HEK293 (cell line): Measurements from ENCODE around the gene CASZ1.
A peak's percentile ranks its signal among the peaks of the same experiment; 100 is the strongest.

Source experiments
- CTCF ChIA-PET: fragments of 350-600 bp; formaldehyde crosslinking; extraction: SDS; loops from one replicate; lab custom pipeline; 2021; ENCODE audit warnings: antibody characterized with exemption; lab: Yijun Ruan, JAX
- POLR2A ChIA-PET: fragments of 300-600 bp; formaldehyde crosslinking; extraction: SDS; loops from one replicate; lab custom pipeline; 2020; ENCODE audit warnings: antibody characterized with exemption, inconsistent platforms; lab: Yijun Ruan, JAX
- H3K27ac ChIP-seq: fragments of 200-500 bp; sonication (Bioruptor generic); 2 replicates; pipeline ENCODE4 v1.5.1; 2014; ENCODE audit warnings: low read depth, low read length, control low read depth, inconsistent platforms; ENCODE audit errors: extremely low read depth
- H3K36me3 ChIP-seq, 2 experiments: fragments of 200-500 bp in 1 of 2; sonication (Bioruptor generic) in 1 of 2; 1 replicate in 1 of 2; 2 replicates in 1 of 2; pipeline ENCODE4 v1.5.1; 2014 to 2017; ENCODE audit warnings: inconsistent platforms in 2 of 2, low read length in 2 of 2; ENCODE audit not compliant: control insufficient read depth in 2 of 2, insufficient read depth in 1 of 2
- H3K4me1 ChIP-seq: fragments of 200-500 bp; sonication (Bioruptor generic); 2 replicates; pipeline ENCODE4 v1.5.1; 2014; ENCODE audit warnings: mild to moderate bottlenecking, low read length, inconsistent platforms; ENCODE audit not compliant: control insufficient read depth, insufficient read depth
- H3K4me3 ChIP-seq: 2 replicates; pipeline ENCODE4 v1.5.1; 2011; ENCODE audit warnings: low read depth, mild to moderate bottlenecking, control low read depth, low read length, moderate library complexity
- H3K9me3 ChIP-seq: fragments of 200-500 bp; sonication (Bioruptor generic); 2 replicates; pipeline ENCODE4 v1.5.1; 2014; ENCODE audit warnings: low read depth, low read length, inconsistent platforms; ENCODE audit not compliant: control insufficient read depth, insufficient read depth
- EGR2 ChIP-seq: fragments of 450-650 bp; formaldehyde crosslinking; IDR thresholded peaks from 2 replicates; pipeline ENCODE4 v1.5.1; 2016; ENCODE audit warnings: low read depth, missing biosample characterization, missing genetic modification characterization
- GLI4 ChIP-seq: fragments of 450-650 bp; formaldehyde crosslinking; IDR thresholded peaks from 2 replicates; pipeline ENCODE4 v1.5.1; 2016; ENCODE audit warnings: missing biosample characterization, missing genetic modification characterization
- PRDM10 ChIP-seq: fragments of 450-650 bp; formaldehyde crosslinking; IDR thresholded peaks from 2 replicates; pipeline ENCODE4 v1.5.1; 2016; ENCODE audit warnings: missing biosample characterization, missing genetic modification characterization
- TSHZ1 ChIP-seq: fragments of 450-650 bp; formaldehyde crosslinking; IDR thresholded peaks from 2 replicates; pipeline ENCODE4 v1.5.1; 2016; ENCODE audit warnings: missing biosample characterization, missing genetic modification characterization, borderline replicate concordance
- ZFHX2 ChIP-seq: fragments of 450-650 bp; formaldehyde crosslinking; conservative IDR thresholded peaks from 2 replicates; pipeline ENCODE4 v1.5.1; 2016; ENCODE audit warnings: missing biosample characterization, missing genetic modification characterization
- ZFP41 ChIP-seq: fragments of 450-650 bp; formaldehyde crosslinking; IDR thresholded peaks from 2 replicates; pipeline ENCODE4 v1.5.1; 2016; ENCODE audit warnings: missing biosample characterization, missing genetic modification characterization, borderline replicate concordance
- ZNF16 ChIP-seq: fragments of 450-650 bp; formaldehyde crosslinking; IDR thresholded peaks from 2 replicates; pipeline ENCODE4 v1.5.1; 2016; ENCODE audit warnings: low read depth, missing biosample characterization, missing genetic modification characterization
- ZNF341 ChIP-seq: fragments of 450-650 bp; formaldehyde crosslinking; IDR thresholded peaks from 2 replicates; pipeline ENCODE4; 2016; ENCODE audit warnings: low read depth, missing biosample characterization, missing genetic modification characterization
- ZNF433 ChIP-seq: fragments of 450-650 bp; formaldehyde crosslinking; IDR thresholded peaks from 2 replicates; pipeline ENCODE4 v1.5.1; 2016; ENCODE audit warnings: missing biosample characterization, missing genetic modification characterization, low read depth
- ZNF514 ChIP-seq: fragments of 450-650 bp; formaldehyde crosslinking; IDR thresholded peaks from 2 replicates; pipeline ENCODE4 v1.5.1; 2016; ENCODE audit warnings: missing biosample characterization, missing genetic modification characterization
- ZNF626 ChIP-seq: fragments of 450-650 bp; sonication (Bioruptor Pico); formaldehyde crosslinking; IDR thresholded peaks from 2 replicates; pipeline ENCODE4 v1.5.1; 2018; ENCODE audit warnings: missing biosample characterization, missing genetic modification characterization, inconsistent platforms
- ZNF768 ChIP-seq: fragments of 450-650 bp; formaldehyde crosslinking; IDR thresholded peaks from 2 replicates; pipeline ENCODE4 v1.5.1; 2018; ENCODE audit warnings: missing biosample characterization, mild to moderate bottlenecking, missing genetic modification characterization
- TF ChIP-seq, protein P1 (sequence below): fragments of 450-650 bp; formaldehyde crosslinking; IDR thresholded peaks from 2 replicates; pipeline ENCODE4 v1.5.1; 2016; ENCODE audit warnings: missing biosample characterization, missing genetic modification characterization
- TF ChIP-seq, protein P2 (sequence below): fragments of 450-650 bp; formaldehyde crosslinking; conservative IDR thresholded peaks from 2 replicates; pipeline ENCODE4 v1.5.1; 2016; ENCODE audit warnings: low read depth, missing biosample characterization, missing genetic modification characterization

The CASZ1 gene

DNA sequence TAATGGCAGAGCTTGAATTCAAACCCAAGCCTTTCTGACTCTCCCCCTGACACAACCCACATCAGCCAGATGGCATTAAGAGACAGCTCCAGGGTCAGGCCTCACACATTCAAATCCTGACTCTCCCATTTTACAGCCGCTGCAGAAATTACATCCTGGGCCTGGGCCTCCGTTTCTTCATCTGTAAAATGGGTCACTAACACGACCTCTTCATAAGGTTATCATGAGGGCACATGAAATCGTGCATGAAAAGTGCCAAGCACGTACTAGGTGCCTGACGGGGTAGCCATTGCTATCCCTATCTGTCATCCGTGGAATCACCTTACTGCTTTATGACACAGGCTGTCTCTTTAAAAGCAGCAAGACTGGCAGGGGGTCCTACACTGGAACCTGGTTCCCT is 19.8 kb upstream of the CASZ1 start:
- POLR2A ChIA-PET, result no interaction called here
- H3K4me3 ChIP-seq, result no peak overlapping the region
- CTCF ChIA-PET, result no interaction called here

GRCh38 chr1:10815858-10816195 is 19.4 kb upstream of the CASZ1 start:
- TF ChIP-seq ZNF16 (tag by site-specific recombination) (no peak), ZFHX2 (tag by site-specific recombination) (0 out of 2 replicates have a peak, but pooled peaks have one; percentile 2)
- TF ChIP-seq, protein P1, sequence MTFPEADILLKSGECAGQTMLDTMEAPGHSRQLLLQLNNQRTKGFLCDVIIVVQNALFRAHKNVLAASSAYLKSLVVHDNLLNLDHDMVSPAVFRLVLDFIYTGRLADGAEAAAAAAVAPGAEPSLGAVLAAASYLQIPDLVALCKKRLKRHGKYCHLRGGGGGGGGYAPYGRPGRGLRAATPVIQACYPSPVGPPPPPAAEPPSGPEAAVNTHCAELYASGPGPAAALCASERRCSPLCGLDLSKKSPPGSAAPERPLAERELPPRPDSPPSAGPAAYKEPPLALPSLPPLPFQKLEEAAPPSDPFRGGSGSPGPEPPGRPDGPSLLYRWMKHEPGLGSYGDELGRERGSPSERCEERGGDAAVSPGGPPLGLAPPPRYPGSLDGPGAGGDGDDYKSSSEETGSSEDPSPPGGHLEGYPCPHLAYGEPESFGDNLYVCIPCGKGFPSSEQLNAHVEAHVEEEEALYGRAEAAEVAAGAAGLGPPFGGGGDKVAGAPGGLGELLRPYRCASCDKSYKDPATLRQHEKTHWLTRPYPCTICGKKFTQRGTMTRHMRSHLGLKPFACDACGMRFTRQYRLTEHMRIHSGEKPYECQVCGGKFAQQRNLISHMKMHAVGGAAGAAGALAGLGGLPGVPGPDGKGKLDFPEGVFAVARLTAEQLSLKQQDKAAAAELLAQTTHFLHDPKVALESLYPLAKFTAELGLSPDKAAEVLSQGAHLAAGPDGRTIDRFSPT (tag by site-specific recombination), result 0 out of 2 replicates have a peak, but pooled peaks have one; percentile 27
- POLR2A ChIA-PET, result no interaction called here
- no peak overlapping the region for H3K27ac ChIP-seq
- H3K4me1 ChIP-seq, result no peaks in the 10 kb centered on the region
- no peak overlapping the region for H3K4me3 ChIP-seq
- CTCF ChIA-PET, result no interaction called here
- H3K36me3 ChIP-seq, result no peaks in the 10 kb centered on the region
- no peaks in the 10 kb centered on the region for H3K9me3 ChIP-seq

More for the DNA sequence above, 19.8 kb upstream of the CASZ1 start:
- no peak for TF ChIP-seq ZNF433 (tag by site-specific recombination)
- TF ChIP-seq ZFP41 (tag by site-specific recombination), result no peak
- no peaks in the 10 kb centered on the region for H3K36me3 ChIP-seq
- no peak overlapping the region for H3K27ac ChIP-seq
- no peaks in the 10 kb centered on the region for H3K9me3 ChIP-seq
- H3K4me1 ChIP-seq, result no peaks in the 10 kb centered on the region

DNA sequence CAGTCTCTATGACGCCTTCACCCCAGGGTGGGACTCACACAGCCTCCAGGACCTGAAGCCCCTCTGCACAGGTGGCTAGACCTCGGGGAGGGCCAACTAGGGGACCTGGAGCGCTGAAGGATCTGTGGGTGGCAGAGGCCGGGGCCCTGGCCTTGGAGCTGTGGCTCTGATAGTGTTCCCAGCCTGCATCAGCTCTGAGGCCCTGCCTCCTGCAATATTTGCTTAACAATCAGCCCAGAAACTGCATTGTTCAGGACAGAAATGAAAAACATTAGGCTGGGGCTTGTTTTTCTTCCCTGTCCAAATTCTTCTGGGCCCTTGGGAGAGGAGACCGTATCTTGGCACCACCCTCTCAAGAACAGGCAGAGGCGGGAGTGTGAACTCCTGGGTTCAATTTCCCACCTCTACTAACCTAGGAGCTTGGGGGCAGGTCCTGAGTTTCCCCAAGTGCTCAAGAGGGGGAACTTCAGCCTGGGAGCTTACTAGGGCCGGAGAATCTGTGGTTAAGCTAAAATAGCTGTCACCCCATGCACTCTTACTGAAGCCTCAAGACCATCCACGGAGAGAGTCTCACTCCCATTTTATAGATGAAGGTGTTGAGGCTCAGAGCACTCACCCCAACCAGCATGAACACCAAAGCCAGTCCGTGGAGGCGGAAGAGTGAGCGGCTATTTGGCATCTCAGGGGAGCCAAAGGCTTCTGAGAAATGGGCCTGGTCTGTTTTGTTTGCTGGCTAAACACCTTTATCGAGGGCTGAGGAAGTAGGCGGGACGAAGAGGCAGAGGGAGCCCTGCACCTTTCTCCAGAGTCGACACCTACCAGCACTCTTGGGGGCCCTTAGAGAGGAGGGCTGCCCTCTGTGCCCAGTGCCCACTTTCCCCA is 18.8 kb upstream of the CASZ1 start:
- H3K4me3 ChIP-seq, result no peak overlapping the region
- ChIA-PET POLR2A (no interaction called here), CTCF (no interaction called here)
- no peak overlapping the region for H3K27ac ChIP-seq
- H3K36me3 ChIP-seq, result no peaks in the 10 kb centered on the region
- H3K9me3 ChIP-seq, result no peaks in the 10 kb centered on the region
- no peaks in the 10 kb centered on the region for H3K4me1 ChIP-seq
- TF ChIP-seq ZNF341 (tag by site-specific recombination) (peak; percentile 61), ZFHX2 (tag by site-specific recombination) (0 out of 2 replicates have a peak, but pooled peaks have one; percentile 8), TSHZ1 (tag by site-specific recombination) (no peak), GLI4 (no peak), ZNF626 (tag by site-specific recombination) (no peak), ZNF514 (tag by site-specific recombination) (no peak), PRDM10 (tag by site-specific recombination) (no peak), ZNF768 (tag by site-specific recombination) (no peak), EGR2 (tag by site-specific recombination) (peak; percentile 20; the same call in 1 of the 2 replicates)
- TF ChIP-seq, protein P2, sequence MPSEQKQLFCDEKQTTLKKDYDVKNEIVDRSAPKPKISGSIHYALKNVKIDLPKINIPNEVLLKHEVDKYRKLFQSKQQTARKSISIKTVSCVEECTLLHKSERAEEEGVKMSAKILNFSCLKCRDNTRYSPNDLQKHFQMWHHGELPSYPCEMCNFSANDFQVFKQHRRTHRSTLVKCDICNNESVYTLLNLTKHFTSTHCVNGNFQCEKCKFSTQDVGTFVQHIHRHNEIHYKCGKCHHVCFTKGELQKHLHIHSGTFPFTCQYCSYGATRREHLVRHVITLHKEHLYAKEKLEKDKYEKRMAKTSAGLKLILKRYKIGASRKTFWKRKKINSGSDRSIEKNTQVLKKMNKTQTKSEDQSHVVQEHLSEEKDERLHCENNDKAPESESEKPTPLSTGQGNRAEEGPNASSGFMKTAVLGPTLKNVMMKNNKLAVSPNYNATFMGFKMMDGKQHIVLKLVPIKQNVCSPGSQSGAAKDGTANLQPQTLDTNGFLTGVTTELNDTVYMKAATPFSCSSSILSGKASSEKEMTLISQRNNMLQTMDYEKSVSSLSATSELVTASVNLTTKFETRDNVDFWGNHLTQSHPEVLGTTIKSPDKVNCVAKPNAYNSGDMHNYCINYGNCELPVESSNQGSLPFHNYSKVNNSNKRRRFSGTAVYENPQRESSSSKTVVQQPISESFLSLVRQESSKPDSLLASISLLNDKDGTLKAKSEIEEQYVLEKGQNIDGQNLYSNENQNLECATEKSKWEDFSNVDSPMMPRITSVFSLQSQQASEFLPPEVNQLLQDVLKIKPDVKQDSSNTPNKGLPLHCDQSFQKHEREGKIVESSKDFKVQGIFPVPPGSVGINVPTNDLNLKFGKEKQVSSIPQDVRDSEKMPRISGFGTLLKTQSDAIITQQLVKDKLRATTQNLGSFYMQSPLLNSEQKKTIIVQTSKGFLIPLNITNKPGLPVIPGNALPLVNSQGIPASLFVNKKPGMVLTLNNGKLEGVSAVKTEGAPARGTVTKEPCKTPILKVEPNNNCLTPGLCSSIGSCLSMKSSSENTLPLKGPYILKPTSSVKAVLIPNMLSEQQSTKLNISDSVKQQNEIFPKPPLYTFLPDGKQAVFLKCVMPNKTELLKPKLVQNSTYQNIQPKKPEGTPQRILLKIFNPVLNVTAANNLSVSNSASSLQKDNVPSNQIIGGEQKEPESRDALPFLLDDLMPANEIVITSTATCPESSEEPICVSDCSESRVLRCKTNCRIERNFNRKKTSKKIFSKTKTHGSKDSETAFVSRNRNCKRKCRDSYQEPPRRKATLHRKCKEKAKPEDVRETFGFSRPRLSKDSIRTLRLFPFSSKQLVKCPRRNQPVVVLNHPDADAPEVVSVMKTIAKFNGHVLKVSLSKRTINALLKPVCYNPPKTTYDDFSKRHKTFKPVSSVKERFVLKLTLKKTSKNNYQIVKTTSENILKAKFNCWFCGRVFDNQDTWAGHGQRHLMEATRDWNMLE (tag by site-specific recombination), result no peak
